GM21423 (cell line): ENCODE data around the gene NDC80.
A peak's percentile ranks its signal among the peaks of the same experiment; 100 is the strongest.
"Not testable (repeated sequence)": the region's sequence is repeated elsewhere in the genome, so short reads cannot be mapped to it uniquely, and the experiment has no call there.

Source experiments
- ATAC-seq: cut with Tn5 transposase; IDR thresholded peaks from one replicate; pipeline ENCODE4 v1.9.1; 2021; ENCODE audit warnings: mild to moderate bottlenecking, moderate library complexity; ENCODE audit not compliant: unreplicated experiment

The NDC80 gene

DNA sequence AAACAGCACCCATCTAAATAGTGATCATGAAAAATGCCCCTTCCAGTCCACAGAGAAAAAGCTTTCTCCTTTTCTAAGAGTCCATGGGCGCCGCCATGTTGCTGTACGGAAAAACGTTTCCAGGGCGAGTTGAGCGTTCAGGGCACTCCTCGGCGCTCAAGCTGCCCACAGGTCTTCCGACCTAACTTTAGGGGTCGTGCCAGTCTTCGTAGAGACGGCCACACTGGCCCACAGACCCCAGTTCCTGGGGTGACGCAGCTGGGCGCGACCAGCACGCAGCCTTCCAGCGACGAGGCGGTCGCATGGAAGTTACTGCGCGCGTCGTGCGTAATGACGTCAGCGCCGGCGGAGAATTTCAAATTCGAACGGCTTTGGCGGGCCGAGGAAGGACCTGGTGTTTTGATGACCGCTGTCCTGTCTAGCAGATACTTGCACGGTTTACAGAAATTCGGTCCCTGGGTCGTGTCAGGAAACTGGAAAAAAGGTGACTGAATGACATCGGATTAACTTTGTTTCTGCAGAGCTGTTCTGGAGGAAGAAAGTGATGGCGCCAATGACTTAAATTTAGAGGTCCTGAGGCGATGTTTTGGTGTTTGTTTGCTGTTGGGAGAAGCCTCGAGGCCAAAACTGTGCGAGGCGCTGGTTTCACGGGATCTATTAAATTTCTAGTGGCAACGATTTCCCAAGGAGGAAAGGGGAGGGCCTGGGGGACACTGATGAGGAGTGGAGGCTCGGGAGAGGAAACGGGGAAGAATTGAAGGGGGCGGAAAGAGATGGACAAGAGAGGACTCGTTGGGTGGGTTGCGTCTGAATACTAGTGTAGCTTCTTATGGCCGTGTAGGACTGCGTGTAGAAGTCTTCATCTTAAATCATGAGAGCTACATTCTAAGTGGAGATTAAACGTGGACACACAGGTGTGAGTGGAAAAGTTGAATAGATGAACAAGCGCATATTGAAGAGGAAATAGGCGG is at the start of gene NDC80, which contains the start of gene METTL4:
NDC80 (plus strand) TSS at position 358 of the 971 bp plus-strand sequence. CDS start 1,429 bp downstream, outside the sequence.
METTL4 (minus strand) TSS at position 306 of the 971 bp plus-strand sequence. CDS start 4,289 bp downstream, outside the sequence.
- ATAC-seq, result peak; percentile 73

DNA sequence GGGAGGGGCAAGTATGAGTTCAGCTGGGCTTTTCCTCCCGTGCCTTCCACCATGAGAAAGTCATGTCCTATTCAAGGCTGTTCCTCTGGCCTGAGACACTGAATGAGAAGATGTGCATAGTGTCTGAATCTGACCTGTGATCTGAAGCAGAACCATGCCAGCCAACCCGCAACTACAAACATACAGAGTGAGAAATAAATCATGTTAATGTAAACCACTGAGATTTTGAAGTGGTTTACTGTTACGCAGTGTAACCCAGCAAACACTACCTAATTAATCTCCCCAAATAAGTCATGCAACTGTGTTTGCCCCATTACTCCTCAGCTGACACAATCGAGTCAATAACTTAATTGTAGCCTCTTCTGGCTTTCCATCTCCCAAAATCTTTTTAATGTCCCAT is 49.2 kb upstream of the NDC80 start:
- ATAC-seq, result no peak

GRCh38 chr18:2524794-2525198 is 46.6 kb upstream of the NDC80 start:
- ATAC-seq, result not testable (repeated sequence)

DNA sequence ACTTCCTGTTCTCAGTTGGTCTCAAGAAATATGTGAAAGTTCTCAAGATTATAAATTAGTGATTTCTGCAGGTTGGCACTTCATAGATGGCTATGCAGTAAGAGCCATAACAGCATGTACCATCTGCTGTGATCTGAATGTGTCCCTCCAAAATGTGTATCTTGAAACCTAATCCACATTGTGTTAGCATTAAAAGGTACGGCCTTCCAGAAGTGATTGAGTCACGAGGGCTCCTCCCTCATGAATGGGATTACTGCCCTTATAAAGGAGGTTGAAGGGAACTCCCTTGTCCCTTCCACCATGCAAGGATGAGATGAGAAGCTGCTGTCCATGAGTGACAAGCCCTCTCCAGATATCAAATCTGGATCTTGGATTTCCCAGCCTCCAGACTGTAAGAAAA is 45.0 kb upstream of the NDC80 start:
- ATAC-seq, result no peak

DNA sequence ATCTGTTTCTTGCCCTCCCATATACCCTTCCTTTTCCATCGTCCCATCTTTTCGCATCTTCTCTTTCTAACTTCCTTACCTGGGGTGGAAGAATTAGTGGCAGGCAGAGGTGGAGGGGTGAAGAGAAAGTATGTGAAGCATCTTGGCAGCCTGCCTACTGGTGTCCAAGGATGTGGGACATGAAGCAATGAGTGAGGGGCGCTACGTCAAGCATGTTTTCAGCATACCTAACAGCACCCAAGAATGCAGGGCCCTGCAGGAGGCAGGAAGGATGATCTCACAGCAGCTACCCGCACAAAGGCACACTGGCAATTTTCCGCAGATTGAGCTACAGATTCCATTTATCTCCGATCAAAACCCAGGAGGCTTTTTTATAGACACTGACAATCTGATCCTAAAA is 42.2 kb upstream of the NDC80 start:
- no peak for ATAC-seq

GRCh38 chr18:2531751-2532150 is 39.6 kb upstream of the NDC80 start:
- no peak for ATAC-seq

GRCh38 chr18:2532797-2533196 is 38.6 kb upstream of the NDC80 start:
- no peak for ATAC-seq

- ATAC-seq, result peak; percentile 64
Observed at GRCh38 chr18:2534906-2535305, 36.5 kb upstream of the NDC80 start.

- ATAC-seq, result peak; percentile 33
Observed at GRCh38 chr18:2535419-2535910, 35.9 kb upstream of the NDC80 start.

- ATAC-seq, result no peak
Observed at GRCh38 chr18:2536063-2536462, 35.3 kb upstream of the NDC80 start.

- ATAC-seq, result no peak
Observed at GRCh38 chr18:2536493-2536892, 34.9 kb upstream of the NDC80 start.

DNA sequence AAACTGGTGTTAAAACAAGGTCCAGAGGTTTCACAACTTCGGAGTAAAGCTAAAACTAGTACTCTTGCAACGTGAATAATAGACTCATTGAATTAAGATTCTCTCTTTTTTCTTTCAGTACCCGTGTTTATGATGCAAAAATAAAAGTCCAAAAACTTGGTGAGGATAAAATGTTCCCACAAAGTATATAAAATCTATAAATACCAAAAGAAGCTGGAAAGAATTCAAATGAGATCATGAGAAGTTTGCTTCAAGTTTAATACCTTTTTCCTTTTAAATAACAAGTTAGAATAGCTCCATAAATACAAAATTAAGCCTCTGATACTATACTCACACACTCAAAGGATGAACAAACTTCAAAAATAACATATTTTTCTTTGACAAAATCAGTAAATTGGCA is 34.1 kb upstream of the NDC80 start:
- no peak for ATAC-seq

DNA sequence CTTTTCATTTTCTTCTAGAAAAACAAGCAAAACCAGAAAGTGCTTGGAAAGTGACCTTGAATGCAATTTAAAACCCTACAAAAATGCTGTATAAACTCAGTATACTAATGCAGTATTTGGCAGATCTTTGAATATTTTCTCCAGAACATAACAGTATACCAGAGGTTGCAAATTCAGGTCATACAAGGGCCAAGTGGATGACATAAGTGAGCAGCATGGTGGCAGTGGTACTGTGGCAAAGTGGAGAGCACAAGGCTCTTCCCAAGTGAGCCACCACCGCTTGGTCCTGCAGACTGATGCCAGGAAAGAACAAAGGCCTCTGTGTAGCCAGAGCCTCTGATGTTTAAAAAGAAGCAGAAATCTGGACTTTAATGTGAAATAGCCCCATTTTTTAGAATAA is 33.1 kb upstream of the NDC80 start:
- no peak for ATAC-seq

DNA sequence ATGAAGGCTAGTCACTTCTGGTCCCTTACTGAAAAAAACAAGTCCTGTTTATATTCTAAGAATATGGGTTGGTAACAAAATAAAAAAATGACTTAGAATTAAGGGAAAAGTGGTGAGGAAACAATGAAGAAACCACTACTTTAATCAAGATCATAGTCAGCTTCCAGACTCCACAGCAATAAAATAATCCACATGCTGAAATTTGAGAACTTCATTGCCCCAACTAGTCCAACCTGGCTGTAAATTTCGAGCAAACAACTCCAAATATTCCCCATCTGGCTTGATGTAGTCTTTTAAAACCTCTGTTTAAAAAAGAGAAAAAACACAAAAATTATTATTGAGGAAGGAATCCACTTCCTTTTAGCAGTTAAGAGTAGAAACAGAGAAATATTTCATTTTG is 32.5 kb upstream of the NDC80 start:
- no peak for ATAC-seq

DNA sequence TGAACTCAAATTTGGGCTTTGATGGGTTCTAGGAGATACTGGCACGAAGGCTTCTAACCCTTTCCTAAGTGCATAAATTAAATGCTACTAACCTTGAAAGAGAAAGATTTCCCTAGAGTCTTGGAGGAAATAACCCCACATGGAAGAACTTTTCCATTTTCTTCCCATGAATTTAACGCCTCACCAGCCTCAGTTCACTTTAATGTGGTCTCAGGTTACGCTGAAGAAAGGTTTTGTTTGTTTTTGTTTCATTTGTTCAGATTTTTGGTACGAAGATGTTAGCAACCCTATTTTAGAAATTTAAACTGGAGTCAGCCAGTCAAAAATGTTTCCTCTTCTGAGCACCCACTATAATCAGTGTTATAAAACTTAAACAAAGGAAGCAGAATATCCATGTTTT is 30.8 kb upstream of the NDC80 start:
- ATAC-seq, result no peak

- ATAC-seq, result not testable (repeated sequence)
Observed at GRCh38 chr18:2541925-2542563, 29.3 kb upstream of the NDC80 start.

DNA sequence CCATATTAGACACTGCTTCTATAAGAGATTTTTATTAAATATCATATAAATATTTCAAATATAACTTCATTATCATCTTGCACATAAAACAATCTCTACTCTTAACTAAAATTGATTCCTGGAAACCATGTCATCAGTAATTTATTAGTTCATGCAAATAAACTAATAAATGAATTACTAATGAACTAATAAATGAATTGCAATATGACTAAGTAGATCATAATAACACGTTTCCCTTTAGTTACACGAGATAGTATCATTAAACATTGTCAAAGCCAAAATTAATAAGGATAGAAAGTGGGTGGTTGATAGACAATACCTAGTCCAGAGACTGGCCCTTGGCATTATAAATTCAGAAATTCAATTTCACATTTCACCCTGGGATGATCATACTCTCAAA is 26.2 kb upstream of the NDC80 start:
- no peak for ATAC-seq

- ATAC-seq, result no peak
Observed at GRCh38 chr18:2547477-2548087, 23.8 kb upstream of the NDC80 start.

- ATAC-seq, result no peak
Observed at GRCh38 chr18:2549462-2549861, 21.9 kb upstream of the NDC80 start.

GRCh38 chr18:2551425-2551824 is 19.9 kb upstream of the NDC80 start:
- ATAC-seq, result no peak

GRCh38 chr18:2554696-2555095 is 16.7 kb upstream of the NDC80 start:
- ATAC-seq, result no peak
